SK-N-SH treated with all-trans-retinoic acid at 6 μM for 48 hours (cell line): ENCODE measurements around the gene KCNK2.

Experiments used
- ARNTL ChIP-seq: fragments of 450-650 bp; formaldehyde crosslinking; IDR thresholded peaks from 2 replicates; pipeline ENCODE4 v1.5.0; 2020; ENCODE audit warnings: low read depth, mild to moderate bottlenecking, moderate library complexity, borderline replicate concordance
- BACH2 ChIP-seq: fragments of 250-450 bp; sonication (Bioruptor Pico); IDR thresholded peaks from 2 replicates; pipeline ENCODE4 v1.9.0; 2021; ENCODE audit warnings: mild to moderate bottlenecking, borderline replicate concordance
- CSDC2 ChIP-seq: fragments of 250-450 bp; sonication (Bioruptor Pico); IDR thresholded peaks from 2 replicates; pipeline ENCODE4 v1.5.0; 2020; ENCODE audit warnings: mild to moderate bottlenecking, moderate library complexity
- GLIS3 ChIP-seq: fragments of 250-450 bp; sonication (Bioruptor Pico); IDR thresholded peaks from 2 replicates; pipeline ENCODE4 v1.5.0; 2020; ENCODE audit warnings: mild to moderate bottlenecking, moderate library complexity
- RARB ChIP-seq: fragments of 250-450 bp; sonication (Bioruptor Pico); IDR thresholded peaks from 2 replicates; pipeline ENCODE4 v1.8.0; 2021; ENCODE audit warnings: mild to moderate bottlenecking, moderate library complexity
- SNAI2 ChIP-seq: fragments of 250-450 bp; sonication (Bioruptor Pico); IDR thresholded peaks from 2 replicates; pipeline ENCODE4 v1.5.0; 2020; ENCODE audit warnings: mild to moderate bottlenecking, moderate library complexity
- ZFP30 ChIP-seq: fragments of 450-650 bp; formaldehyde crosslinking; IDR thresholded peaks from 2 replicates; pipeline ENCODE4 v1.5.0; 2022; ENCODE audit warnings: mild to moderate bottlenecking, moderate library complexity
- ZNF70 ChIP-seq: fragments of 450-650 bp; formaldehyde crosslinking; IDR thresholded peaks from 2 replicates; pipeline ENCODE4 v1.5.0; 2020; ENCODE audit warnings: mild to moderate bottlenecking, moderate library complexity
- TF ChIP-seq, protein P1 (sequence below): fragments of 250-450 bp; sonication (Bioruptor Pico); IDR thresholded peaks from 2 replicates; pipeline ENCODE4 v1.8.0; 2020; ENCODE audit warnings: mild to moderate bottlenecking, moderate library complexity, borderline replicate concordance

DNA sequence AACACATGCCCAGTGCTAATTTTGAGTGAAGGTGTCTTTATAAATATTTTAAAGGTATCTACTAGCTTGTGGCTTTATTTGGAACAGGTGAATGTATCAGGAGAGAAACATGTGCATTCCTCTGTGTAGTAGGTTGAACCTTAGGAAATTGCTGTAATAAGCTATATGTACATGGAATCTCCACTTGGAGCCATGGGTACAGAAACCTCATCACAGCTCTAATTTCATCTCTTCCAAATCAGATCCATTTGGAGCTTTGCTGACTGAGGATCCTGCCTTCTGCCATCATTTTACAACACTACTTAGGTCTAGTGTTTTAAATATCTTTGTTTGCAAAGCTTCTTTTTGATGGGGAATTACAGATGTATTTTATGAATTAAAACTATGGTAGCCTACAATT, 2.1 kb downstream of the KCNK2 start:
- TF ChIP-seq RARB (CRISPR knock-in tag) (no peak), GLIS3 (CRISPR knock-in tag) (no peak), ZNF70 (CRISPR knock-in tag) (no peak), ARNTL (CRISPR knock-in tag) (no peak), BACH2 (no peak), CSDC2 (CRISPR knock-in tag) (no peak), SNAI2 (CRISPR knock-in tag) (no peak), ZFP30 (CRISPR knock-in tag) (no peak)
- TF ChIP-seq, protein P1, sequence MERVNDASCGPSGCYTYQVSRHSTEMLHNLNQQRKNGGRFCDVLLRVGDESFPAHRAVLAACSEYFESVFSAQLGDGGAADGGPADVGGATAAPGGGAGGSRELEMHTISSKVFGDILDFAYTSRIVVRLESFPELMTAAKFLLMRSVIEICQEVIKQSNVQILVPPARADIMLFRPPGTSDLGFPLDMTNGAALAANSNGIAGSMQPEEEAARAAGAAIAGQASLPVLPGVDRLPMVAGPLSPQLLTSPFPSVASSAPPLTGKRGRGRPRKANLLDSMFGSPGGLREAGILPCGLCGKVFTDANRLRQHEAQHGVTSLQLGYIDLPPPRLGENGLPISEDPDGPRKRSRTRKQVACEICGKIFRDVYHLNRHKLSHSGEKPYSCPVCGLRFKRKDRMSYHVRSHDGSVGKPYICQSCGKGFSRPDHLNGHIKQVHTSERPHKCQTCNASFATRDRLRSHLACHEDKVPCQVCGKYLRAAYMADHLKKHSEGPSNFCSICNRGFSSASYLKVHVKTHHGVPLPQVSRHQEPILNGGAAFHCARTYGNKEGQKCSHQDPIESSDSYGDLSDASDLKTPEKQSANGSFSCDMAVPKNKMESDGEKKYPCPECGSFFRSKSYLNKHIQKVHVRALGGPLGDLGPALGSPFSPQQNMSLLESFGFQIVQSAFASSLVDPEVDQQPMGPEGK (CRISPR knock-in tag) = no peak
